GM18907 (cell line): Measurements from ENCODE around the gene OR2S2.
"Not testable (repeated sequence)": the region's sequence is repeated elsewhere in the genome, so short reads cannot be mapped to it uniquely, and the experiment has no call there.

Experiments used
- ATAC-seq: cut with Tn5 transposase; IDR thresholded peaks from one replicate; pipeline ENCODE4 v1.9.1; 2021; ENCODE audit warnings: mild to moderate bottlenecking, moderate library complexity; ENCODE audit not compliant: unreplicated experiment

OR2S2 gene

DNA sequence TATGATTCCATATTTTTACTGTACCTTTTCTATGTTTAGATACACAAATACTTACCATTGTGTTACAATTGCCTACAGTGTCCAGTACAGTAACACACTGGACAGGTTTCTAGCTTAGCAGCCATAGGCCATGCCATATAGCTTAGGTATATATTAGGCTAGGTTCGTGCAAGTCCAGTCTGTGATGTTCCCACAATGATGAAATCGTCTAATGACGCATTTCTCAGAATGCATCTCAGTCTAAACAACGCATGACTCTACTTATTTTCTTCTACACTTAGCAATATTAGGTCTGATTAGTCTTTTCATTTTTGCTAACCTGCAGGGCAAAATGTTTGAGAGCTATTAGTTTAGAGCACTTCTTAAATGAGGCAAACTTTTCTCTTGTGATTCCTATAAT, 22.7 kb downstream of the OR2S2 start:
- ATAC-seq: no peak

DNA sequence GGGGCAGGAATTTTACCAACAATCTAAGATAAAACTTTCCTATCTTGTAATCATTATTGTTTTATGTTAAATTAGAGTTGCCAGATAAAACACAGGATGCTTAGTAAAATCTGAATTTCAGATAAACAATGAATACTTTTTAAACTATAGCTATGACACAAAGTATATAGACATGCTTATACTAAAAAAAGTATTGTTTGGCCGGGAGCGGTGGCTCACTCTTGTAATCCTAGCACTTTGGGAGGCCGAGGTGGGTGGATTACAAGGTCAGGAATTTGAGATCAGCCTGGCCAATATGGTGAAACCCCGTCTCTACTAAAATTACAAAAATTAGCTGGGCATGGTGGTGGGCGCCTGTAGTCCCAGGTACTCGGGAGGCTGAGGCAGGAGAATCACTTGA, 23.9 kb downstream of the OR2S2 start:
- ATAC-seq: not testable (repeated sequence)

DNA sequence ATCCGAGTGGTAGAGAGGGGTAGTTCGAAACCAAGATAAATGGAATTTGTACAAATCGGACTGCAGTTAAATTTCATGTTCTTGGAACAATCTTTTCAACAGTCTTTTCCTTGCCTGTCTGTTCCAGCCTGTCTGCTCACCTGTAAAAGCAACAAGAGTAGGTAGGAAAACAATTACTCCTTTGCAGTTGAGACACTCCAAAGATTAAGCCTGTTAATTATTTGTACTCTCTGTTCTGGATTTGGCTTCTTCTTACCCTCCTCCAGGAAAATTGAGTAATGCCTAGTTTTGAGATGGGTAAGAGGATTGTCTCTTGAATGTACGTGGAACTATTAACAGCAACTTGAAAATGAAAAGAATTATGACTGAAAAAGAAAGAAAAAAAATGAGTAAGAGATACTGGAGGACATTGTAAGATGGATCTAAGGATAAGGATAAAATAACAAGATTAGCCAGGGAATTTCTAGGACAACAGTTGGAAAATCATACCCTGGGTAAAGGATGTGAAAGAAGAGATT, 24.3 kb downstream of the OR2S2 start:
- no peak for ATAC-seq

DNA sequence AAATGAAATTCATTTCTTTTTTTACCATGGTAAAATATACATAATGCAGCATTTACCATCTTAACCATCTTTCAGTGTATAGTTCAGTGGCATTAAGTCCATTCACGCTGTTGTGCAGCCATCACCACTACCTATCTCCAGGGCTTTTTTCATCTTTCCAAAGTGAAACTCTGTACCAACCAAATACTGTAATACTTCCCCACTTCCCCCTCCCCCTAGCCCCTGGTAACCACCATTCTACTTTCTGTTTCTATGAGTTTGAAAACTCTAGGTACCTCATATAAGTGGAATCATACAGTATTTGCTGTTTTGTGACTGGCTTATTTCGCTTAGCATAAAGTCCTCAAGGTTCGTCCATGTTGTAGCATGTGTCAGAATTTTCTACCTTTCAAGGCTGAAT, 25.2 kb downstream of the OR2S2 start:
- ATAC-seq: no peak

DNA sequence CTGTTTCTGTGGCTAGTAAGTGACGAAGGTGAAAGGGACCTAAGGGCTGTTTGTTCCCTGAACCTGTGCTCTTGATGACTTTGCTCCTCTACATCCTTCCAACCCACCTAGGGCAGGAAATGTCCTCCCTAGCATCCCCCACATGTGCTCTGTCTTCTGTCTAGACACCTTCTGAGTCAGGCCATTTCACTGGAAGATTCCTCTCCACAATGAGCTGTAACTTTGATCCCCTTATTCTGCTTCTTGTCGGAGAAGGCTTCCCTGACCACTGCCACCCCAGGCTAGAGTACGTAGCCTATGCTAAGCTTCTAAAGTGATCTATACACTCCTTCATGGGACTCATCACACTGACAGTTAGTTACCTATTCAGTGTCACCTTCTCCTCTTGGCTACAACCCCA, 27.0 kb downstream of the OR2S2 start:
- no peak for ATAC-seq

DNA sequence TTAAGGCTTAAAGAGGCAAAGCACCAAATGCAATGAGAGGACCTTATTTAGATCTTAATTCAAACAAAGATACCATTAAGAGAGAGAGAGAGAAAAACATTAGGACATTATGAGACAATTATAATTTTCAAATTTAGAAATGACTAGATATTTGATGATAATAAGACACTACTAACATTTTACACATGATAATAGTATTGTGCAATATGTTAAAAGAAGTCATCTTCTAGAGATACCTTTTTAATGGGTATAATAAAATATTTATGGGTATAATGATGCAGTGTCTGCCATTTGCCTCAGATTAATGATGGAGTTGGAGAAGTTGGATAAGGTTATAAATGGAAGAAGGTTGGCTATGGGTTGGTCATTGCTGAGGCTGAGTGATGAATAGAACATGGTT, 27.4 kb downstream of the OR2S2 start:
- no peak for ATAC-seq

DNA sequence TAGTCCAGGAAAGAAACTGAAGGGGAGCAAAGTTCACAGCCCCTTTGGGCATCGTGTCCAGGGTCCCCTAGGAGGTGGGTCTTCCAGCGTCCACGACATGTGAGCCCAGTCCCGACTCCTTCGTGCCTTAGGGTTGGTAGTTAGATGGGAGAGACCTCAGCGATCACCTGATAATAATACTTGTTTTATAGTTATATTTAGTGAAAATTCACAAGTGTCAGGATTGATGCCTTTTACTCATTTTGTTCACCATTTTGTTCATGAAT, 28.6 kb downstream of the OR2S2 start:
- no peak for ATAC-seq

DNA sequence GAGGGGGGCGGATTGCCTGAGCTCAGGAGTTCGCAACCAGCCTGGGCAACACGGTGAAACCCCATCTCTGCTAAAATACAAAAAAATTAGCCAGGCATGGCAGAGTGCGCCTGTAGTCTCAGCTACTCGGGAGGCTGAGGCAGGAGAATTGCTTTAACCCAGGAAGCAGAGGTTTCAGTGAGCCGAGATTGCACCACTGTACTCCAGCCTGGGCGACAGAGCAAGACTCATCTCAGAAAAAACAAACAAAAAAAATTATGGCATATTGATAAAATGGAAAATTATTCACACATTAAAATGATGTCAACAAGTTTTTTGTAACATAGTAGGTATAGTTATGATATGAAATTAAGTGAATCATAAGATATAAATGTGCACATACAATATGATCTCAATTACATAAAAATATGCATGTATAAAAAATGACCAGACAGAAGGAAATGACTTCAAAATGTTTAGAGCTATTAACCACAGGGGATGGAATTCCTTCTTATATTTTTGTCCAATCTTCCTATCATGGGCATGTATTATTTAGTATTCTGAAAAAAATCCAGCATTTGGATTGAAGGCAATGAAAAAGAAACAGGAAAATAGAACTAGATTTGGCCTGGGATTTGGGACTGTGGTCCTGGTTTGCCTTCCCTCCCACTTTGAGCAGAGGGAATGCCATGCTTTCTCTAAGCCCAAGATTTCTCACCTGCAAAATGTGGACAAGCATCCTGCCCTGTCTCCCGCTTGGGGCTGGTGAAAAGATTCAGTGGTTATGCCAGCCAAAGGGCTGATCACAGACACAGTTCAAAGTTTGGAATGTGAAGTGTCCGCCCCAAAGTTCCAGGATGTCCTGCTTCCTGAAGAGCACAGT, 29.1 kb downstream of the OR2S2 start:
- no peak for ATAC-seq

DNA sequence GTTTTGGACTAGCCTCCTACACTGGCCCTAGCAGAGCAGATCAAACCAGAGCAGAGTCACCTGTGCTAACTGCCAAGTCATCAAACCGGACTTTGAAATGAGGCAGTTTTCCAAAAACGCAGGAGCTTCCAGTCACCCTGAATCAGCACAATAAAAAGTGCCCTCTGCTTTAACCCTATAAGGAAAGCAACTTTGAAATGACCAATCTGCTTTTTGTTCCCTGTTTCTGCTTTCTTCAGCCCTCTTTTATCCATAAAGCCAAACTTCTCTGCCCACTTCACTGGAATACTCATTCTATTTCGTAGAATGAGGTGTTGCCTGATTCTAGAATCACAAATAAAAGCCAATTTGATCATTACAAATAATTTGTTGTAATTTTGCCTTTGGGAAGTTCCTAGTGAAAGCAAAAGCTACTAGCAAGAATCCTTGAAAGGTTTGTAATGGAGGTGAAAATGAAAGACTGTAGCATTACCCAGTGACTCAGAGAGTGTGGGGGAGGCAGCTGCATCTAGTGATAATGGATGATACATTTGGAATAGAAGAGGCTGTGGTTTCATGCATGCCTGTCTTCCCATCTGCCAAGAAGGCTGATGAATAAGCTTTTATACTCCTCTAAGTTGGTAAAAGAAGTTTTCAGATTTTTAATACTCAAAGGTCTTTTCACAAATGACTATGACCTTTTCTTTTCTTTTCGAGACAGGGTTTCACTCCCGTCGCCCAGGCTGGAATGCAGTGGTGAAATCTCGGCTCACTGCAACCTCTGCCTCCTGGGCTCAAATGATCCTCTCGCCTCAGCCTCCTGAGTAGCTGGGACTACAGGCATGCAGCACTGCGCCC, 33.8 kb downstream of the OR2S2 start:
- no peak for ATAC-seq

DNA sequence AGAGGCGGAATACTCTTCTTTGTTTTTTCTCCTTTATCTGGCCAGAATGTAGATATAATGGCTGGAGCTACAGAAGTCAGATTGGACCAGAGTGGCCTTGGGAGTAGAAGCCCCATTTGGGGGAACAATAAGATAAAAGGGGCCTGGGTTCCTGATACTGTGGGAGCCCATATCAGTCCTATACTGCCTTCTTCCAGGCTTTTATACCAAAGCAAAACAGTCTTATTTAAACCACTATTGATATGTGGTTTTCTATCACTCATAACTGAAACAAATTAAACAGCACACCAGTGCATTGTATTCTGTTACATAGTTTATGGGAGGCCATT, 34.4 kb downstream of the OR2S2 start:
- no peak for ATAC-seq

DNA sequence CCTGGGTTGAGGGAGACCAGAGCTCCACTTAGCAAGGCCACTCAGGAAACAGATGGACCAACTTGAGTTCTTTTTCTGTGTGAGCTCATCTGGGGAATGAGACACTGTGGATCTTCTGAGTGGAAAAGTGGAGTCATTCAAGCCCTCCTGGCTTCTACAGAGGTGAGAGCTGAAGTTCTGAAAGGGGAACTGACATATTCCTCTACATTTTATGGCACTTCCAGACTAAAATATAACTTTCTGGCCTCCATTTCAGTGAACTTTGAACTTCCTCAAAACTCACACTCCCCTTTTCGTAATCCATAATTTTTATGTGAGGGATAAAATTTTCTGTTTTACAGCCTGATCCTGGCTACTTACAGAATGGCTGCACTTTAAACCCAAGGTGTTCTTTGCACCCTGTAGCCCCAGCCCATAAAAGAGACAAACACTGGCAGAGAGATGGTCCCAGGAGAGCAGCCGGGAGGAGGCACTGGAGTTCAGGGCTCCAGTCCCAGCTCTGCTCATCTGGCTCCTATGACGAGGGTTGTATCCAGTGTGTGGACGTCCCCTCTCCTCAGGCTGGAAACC, 37.8 kb downstream of the OR2S2 start:
- ATAC-seq: no peak

DNA sequence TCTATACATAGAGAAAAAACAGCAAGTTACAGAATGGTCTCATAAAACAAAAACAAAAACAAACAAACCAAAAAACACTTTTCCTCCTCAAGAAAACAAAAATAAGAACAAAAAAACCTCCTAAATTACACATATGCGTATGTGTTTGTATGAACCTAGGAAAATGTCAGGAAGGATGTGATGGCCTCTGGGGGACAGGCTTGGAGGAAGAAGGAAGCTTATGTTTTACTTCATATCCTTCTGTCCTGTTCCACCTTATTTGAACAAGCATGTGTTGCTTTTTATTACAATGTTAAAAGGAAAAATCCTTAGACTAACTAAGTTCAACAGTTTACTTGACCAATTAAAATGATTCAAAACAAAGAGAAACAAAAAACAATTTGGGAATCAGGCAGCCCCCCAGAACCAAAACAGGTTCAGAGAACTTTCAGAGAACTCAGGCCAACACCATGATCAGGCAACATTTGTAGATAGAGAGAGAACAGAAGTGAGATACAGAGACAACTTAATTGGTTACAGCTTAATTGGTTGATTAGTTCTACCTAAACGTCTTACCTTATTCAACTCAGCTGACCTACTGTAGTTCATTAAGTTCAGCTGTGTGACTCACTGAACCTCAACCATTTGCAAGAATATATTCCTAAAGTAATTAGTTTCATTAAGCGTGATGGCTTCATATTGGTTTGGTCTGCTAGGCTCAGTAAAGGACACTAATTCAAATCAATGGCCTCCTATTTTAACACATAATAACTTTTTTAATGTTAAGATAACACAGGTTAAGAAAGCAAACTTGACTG, 38.5 kb downstream of the OR2S2 start:
- no peak for ATAC-seq

DNA sequence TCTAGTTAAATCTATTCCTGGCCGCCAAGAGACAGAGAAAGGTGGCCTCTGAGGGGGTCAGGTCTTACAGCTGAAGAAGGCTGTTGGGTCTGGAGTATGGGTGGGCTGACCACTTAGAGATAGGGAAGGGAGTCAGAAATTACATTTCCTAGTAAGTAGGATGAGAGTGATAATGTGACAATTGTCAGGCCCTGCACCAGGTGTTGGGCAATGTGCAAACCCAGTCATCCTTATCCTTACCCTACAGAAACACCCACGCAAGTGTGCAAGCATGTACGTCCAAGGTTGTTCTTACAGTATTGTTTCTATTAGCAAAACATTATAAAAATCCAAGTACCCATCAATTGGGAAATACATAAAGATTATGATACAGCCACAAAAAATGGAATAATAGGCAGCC, 39.2 kb downstream of the OR2S2 start:
- ATAC-seq: no peak

DNA sequence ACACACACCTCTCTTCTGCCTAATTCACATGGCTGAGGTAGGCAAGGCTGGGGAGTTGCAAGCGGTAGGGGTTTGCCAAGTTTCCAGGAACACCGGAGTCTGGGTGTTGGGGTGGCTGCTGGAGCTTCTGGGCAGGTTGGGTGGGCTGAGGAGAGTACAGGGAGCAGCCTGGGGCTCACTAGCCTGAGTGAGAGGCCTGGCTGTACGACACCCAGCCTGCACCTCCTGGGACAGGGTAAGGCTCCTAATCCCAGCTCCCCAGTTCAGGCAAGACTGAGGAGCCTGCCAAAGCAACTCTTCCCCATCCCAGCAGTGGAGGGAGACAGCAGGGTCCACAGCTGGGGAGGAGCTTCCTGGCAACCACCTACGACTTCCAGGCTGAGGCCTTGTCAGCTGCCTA, 40.7 kb downstream of the OR2S2 start:
- ATAC-seq: no peak

DNA sequence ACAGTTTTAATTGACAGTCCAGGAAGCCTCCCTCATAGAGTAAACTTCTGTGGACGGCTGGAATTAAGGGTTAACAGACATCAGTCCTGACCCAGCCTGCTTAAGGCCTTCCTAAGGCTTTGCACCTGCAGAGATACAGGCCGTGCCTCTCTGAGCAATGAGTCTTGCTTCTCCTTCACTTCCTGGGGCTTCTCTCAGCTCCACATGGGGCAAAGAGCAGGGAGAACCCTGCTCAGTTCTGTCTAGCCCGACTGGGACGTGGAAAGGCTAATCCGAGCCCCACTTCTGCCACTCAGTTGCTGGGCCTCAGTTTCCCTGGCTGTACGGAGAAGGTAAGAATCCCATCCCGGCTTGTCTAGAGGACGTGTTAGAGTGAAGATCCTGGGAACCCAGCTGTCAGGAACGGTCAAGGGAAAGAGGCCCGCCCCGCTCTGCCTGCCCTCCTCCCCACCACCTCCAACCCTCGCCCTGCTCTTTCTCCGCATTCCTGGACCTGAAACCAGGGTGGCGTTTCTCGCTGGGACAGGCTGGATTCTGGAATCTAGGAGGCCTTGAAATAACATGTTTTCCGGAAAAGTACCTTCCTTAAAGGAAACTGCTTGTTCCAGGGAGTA, 42.2 kb downstream of the OR2S2 start:
- no peak for ATAC-seq

DNA sequence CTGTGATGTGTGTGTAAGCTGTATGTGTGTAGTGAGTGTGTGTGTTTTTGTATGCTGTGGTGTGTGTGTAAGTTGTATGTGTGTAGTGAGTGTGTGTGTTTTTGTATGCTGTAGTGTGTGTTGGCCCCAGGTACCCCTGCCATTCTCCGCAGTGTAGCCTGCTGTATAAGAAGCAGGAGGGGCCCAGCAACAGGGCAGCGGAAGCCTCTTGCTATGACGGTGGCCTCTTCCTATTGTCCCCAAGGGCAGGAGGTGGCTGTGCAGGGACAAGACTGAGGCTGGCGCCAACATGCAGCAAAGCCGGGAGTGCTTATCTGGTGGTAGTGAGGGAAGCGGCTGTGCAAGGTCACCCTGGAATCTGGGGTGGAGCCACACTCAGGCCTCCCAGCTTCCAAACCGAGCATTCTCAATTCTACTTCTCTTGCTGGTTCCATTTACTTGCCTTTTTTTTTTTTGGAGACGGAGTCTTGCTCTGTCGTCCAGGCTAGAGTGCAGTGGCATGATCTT, 43.6 kb downstream of the OR2S2 start:
- ATAC-seq: no peak

DNA sequence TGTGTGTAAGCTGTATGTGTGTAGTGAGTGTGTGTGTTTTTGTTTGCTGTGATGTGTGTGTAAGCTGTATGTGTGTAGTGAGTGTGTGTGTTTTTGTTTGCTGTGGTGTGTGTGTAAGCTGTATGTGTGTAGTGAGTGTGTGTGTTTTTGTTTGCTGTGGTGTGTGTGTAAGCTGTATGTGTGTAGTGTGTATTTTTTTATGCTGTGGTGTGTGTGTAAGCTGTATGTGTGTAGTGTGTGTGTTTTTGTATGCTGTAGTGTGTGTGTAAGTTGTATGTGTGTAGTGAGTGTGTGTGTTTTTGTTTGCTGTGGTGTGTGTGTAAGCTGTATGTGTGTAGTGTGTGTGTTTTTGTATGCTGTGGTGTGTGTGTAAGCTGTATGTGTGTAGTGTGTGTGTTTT, 44.5 kb downstream of the OR2S2 start:
- ATAC-seq: not testable (repeated sequence)

DNA sequence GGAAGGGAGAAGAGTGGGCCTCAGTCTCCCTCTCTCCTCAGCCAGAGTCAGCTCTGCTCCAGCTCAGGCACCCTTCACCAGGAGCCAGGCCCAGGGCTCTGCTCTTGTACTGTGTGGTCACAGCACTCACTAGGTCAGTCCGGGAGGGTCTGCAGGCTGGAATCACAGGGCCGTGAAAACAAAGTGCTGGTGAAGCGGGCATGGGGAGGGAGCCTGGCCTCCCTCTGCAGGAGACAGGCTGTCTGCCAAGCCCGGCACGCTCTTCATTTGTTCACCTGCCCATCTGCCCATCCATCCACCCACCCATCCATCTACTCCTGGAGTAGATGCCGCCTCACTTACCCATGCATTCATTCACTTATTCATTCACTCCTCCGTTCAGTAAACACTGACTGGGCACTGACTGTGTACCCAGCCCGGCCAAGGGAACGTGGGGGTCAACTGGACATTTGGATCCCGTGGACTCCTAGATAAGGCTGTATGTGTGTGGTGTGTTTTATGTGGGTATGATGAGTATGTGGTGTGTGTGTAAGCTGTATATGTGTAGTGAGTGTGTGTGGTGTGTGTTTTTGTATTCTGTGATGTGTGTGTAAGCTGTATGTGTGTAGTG, 45.1 kb downstream of the OR2S2 start:
- ATAC-seq: no peak

DNA sequence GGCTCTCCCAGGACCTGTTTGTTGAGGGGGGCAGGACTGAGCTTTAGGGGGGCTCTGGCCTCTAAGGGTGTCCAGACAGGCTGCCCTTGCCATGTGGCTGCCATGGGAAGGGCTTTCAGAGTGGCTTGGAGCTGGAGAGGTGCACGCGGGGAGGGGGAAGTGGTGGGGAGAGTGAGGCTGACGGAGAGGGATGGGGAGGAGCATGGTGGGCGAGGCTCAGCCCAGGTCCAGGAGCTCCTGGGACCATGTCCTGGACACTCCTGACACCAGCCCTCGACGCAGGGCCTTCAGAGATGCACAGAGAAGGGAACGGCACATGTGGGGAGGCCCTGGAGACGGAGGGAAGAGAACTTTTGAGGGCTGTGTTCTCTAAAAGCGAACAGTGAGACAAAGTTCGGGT, 46.3 kb downstream of the OR2S2 start:
- ATAC-seq: no peak
